Brain pericyte (primary cell): ENCODE measurements around the gene PPEF2.
"Not testable (repeated sequence)": the region's sequence is repeated elsewhere in the genome, so short reads cannot be mapped to it uniquely, and the experiment has no call there.

Source experiments
- DNase-seq: peaks from one replicate; pipeline ENCODE4 v3.0.0-alpha.2; 2012; ENCODE audit warnings: low read depth, low spot score

Gene PPEF2, protein sequence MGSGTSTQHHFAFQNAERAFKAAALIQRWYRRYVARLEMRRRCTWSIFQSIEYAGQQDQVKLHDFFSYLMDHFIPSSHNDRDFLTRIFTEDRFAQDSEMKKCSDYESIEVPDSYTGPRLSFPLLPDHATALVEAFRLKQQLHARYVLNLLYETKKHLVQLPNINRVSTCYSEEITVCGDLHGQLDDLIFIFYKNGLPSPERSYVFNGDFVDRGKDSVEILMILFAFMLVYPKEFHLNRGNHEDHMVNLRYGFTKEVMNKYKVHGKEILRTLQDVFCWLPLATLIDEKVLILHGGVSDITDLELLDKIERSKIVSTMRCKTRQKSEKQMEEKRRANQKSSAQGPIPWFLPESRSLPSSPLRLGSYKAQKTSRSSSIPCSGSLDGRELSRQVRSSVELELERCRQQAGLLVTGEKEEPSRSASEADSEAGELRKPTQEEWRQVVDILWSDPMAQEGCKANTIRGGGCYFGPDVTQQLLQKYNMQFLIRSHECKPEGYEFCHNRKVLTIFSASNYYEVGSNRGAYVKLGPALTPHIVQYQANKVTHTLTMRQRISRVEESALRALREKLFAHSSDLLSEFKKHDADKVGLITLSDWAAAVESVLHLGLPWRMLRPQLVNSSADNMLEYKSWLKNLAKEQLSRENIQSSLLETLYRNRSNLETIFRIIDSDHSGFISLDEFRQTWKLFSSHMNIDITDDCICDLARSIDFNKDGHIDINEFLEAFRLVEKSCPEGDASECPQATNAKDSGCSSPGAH

GRCh38 chr4:75902352-75902751 lies at the start of gene PPEF2:
PPEF2 (minus strand) TSS chr4:75902452; CDS start chr4:75896325, 6,127 bp downstream.
- DNase-seq, result no peak

GRCh38 chr4:75950213-75950815 lies 48.1 kb upstream of the PPEF2 start:
- DNase-seq, result no peak

GRCh38 chr4:75948822-75949444 lies 46.7 kb upstream of the PPEF2 start:
- DNase-seq, result no peak

GRCh38 chr4:75940692-75941253 lies 38.5 kb upstream of the PPEF2 start, which contains the start of gene NAAA:
NAAA (minus strand) TSS chr4:75941013; CDS start chr4:75940949, 64 bp downstream.
- DNase-seq, result no peak

- no peak for DNase-seq
Observed at GRCh38 chr4:75939890-75940691, 37.8 kb upstream of the PPEF2 start.

DNA sequence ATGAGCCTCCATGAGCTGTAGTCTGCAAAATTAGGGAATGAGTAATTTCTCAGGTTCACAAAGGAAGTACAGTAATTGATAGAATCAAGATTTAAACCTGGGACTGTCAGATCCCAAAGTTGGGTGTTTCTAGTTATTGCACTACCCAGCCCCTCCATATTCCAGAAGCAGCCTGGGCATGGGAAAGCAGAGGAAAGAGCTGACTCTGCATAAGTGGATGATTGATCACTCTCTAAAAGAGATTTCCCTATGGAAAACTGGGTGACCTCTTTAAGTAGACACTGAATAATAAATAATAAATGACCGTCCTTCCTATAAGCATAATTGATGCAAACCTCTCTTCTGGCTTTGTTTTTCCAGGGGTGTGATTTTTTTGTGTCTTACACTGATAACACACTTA lies 33.4 kb upstream of the PPEF2 start:
- no peak for DNase-seq

- DNase-seq, result no peak
Observed at GRCh38 chr4:75930152-75930551, 27.9 kb upstream of the PPEF2 start.

DNA sequence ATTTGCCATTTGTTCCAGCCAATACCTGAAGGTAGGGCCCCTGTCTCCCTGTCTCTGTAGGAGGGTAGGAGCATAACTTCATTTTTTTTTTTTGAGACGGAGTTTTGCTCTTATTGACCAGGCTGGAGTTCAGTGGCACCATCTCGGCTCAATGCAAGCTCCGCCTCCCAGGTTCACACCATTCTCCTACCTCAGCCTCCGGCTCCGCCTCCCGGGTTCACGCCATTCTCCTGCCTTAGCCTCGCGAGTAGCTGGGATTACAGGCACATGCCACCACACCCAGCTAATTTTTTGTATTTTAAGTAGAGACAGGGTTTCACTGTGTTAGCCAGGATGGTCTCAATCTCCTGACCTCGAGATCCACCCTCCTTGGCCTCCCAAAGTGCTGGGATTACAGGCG lies 22.7 kb upstream of the PPEF2 start:
- DNase-seq, result not testable (repeated sequence)

DNA sequence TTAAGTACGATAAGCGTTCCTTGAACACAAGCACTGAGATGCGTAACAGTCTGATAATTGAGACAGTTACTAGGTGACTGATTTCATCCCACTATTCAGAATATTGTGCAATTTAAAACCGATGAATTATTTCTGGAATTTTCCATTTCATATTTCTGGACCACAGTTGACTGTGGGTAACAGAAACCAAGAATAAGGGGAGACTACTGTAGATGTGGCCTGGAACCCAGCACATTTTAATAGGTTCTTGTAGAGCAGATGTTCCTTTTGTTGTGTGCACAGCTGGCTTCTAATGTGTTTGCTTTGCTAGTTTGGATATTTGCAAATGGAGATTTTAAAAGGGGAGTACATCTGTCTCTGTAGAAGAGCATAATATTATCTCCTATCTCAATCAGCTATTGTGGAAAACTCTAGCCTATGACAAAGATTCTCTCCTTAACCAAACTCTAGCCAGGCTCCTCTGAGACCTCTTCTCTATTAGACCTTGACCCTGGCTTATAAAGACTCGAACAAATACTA lies 22.1 kb upstream of the PPEF2 start:
- no peak for DNase-seq

- no peak for DNase-seq
Observed at GRCh38 chr4:75922588-75922987, 20.3 kb upstream of the PPEF2 start.

GRCh38 chr4:75921910-75922309 lies 19.7 kb upstream of the PPEF2 start:
- DNase-seq, result no peak

DNA sequence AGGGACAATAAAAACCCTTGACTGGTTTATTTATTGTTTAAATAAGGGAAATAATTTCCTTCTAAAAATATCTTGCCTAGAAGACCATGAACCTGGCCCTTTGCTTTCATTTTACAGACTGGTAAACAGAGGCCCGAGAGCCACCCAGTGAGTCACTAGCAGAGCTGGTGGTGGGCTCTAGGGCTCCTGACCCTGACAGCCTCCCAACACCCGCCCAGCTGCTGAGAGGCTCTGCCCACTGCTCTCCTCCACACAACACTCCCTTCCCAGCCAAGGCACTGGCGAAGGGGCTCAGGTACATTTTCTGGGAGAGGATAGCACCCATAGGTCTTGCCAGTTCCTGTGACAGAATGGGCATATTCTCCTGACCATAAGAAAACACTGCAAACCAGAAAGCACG lies 18.1 kb upstream of the PPEF2 start:
- no peak for DNase-seq

DNA sequence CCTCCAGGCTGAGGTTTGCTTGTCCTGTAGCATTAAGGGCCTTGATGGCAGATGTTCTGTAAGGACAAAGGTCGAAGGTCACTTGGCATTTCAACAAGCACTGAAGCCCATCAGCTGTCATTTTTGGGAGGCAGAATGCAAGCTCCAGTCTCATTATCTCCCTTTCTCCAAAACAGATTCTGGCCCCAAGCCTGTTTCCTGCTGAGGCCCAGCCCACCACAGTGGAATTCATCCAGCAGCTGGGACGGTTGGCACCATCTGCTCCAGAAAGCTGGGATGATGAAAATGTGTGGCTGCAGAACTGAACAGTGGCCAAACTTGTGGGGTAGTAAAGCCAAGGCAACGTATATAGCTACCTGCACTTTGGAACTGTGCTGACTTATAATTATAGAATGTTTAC lies 17.7 kb upstream of the PPEF2 start:
- DNase-seq, result no peak

- peak; percentile 16 for DNase-seq
Observed at GRCh38 chr4:75916091-75916661, 13.9 kb upstream of the PPEF2 start.

DNA sequence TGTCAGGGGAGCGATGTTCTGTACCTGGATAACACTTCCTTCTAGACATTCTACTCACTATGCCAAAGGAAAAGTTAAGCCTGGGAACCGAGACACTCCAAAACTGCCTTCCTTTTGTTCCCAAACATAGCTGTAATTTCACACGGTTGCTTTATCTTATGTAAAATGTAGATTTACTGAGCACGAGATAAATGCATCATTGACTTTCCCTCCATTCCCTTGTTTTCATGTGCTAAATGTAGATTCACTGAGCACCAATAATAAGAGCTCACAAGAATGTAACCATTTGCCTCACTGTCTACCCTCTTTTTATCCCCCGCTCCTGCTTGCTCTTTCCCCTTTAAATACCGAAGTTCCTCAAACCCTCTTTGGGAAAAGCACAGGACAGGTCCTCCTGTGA lies 10.7 kb upstream of the PPEF2 start:
- no peak for DNase-seq

GRCh38 chr4:75910831-75911230 lies 8.6 kb upstream of the PPEF2 start:
- DNase-seq, result not testable (repeated sequence)

DNA sequence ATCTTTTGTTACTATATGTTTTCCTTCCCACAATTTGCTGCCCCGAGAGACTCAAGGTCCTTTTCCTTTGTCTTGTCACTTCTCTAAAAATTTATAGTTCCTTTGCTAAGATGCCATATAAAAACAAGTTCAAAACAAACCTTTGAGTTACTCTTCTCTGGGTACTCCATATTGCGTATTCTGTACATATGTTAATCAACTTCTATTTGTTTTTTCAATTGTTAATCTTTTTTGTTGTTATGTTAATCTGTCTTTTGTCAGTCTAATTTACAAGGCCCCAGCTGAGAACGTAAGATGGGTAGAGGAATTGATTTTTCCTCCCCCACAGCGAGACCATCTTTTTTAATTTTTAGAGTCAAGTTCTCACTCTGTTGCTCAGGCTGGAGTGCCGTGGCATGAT lies 7.2 kb upstream of the PPEF2 start:
- DNase-seq, result no peak

- DNase-seq, result no peak
Observed at GRCh38 chr4:75908555-75908954, 6.3 kb upstream of the PPEF2 start.

DNA sequence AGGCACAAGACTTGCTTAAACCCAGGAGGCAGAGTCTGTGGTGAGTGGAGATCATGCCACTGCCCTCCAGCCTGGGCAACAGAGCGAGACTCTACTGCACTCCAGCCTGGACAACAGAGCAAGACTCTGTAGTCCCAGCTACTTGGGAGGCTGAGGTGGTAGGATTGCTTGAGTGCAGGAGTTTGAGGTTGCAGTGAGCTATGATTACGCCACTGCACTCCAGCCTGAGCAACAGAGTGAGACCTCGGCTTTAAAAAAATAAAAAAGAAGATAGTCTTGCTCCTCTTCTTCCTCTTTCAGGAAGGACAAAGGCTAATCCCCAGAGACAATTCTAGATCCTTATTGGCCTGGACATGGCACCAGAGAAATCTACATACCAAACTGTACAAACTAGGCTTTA lies 5.7 kb upstream of the PPEF2 start:
- no peak for DNase-seq

GRCh38 chr4:75904076-75904475 lies 1.8 kb upstream of the PPEF2 start:
- no peak for DNase-seq
